Nephron progenitor cell (in vitro differentiated cells): ENCODE measurements around the gene TRERF1.

Experiments used
- DNase-seq: peaks from one replicate; pipeline ENCODE4 v3.0.0; 2021
- H3K27ac Mint-ChIP-seq: 2 replicates; pipeline ENCODE4 v1.8.0; 2021; ENCODE audit warnings: mild to moderate bottlenecking, moderate library complexity, mixed read lengths
- H3K27me3 Mint-ChIP-seq: 2 replicates; pipeline ENCODE4 v1.8.0; 2021; ENCODE audit warnings: mild to moderate bottlenecking, low read depth, mixed read lengths; ENCODE audit not compliant: poor library complexity
- H3K36me3 Mint-ChIP-seq: 2 replicates; pipeline ENCODE4 v1.8.0; 2021; ENCODE audit warnings: low read depth, mixed read lengths
- H3K4me1 Mint-ChIP-seq: 2 replicates; pipeline ENCODE4 v1.8.0; 2021; ENCODE audit warnings: mixed read lengths
- H3K4me3 Mint-ChIP-seq: 2 replicates; pipeline ENCODE4 v1.8.0; 2021; ENCODE audit warnings: mild to moderate bottlenecking, moderate library complexity, mixed read lengths
- H3K9me3 Mint-ChIP-seq: 2 replicates; pipeline ENCODE4 v1.8.0; 2021; ENCODE audit warnings: mild to moderate bottlenecking, moderate library complexity, mixed read lengths
- TF ChIP-seq, protein P1 (sequence below): fragments of 200-600 bp; sonication (generic); IDR thresholded peaks from 2 replicates; pipeline ENCODE4 v1.5.0; 2021; ENCODE audit warnings: antibody characterized with exemption

TRERF1 gene

DNA sequence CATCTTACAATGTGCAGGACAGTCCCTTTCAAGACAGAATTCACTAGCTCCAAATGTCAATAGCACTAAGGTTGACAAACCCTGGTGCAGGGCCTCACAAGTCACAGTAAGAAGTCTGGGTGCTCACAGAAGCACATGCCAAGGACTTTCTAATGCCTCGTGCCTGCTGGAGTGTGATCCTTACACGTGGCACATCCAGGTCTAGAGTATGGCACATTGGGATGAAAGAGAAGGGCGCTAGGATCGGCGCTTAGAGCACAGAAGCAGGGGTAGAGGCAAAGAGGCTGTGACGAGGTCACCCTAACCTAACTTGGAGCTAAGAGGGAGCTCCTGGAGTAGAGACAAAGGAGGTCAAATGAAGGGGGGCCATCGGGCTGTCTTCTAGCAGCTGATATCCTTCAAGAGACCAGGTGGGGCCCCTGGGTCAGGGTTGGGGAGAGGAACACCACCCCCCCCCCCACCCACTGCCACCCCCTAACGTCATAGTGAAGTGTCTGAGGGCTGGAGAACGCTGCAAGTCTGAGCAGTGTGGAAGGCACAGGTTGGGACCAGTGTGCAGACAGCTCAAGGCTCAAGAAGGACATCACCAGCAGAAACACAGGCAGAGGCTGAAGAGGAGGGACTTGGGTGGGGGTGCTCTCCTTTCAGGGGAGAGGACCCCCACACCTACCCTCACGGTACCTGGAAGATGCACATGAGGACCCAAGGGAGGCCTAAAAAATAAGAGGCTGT is 136.3 kb downstream of the TRERF1 start:
- Mint-ChIP-seq H3K36me3 (no peaks in the 10 kb centered on the region), H3K4me1 (peaks cover 14% of the 10 kb centered on the region), H3K9me3 (no peaks in the 10 kb centered on the region), H3K27ac (no peak overlapping the region), H3K4me3 (no peak overlapping the region), H3K27me3 (peaks cover 18% of the 10 kb centered on the region)
- TF ChIP-seq, protein P1, sequence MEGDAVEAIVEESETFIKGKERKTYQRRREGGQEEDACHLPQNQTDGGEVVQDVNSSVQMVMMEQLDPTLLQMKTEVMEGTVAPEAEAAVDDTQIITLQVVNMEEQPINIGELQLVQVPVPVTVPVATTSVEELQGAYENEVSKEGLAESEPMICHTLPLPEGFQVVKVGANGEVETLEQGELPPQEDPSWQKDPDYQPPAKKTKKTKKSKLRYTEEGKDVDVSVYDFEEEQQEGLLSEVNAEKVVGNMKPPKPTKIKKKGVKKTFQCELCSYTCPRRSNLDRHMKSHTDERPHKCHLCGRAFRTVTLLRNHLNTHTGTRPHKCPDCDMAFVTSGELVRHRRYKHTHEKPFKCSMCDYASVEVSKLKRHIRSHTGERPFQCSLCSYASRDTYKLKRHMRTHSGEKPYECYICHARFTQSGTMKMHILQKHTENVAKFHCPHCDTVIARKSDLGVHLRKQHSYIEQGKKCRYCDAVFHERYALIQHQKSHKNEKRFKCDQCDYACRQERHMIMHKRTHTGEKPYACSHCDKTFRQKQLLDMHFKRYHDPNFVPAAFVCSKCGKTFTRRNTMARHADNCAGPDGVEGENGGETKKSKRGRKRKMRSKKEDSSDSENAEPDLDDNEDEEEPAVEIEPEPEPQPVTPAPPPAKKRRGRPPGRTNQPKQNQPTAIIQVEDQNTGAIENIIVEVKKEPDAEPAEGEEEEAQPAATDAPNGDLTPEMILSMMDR: no peak
- no peak for DNase-seq

DNA sequence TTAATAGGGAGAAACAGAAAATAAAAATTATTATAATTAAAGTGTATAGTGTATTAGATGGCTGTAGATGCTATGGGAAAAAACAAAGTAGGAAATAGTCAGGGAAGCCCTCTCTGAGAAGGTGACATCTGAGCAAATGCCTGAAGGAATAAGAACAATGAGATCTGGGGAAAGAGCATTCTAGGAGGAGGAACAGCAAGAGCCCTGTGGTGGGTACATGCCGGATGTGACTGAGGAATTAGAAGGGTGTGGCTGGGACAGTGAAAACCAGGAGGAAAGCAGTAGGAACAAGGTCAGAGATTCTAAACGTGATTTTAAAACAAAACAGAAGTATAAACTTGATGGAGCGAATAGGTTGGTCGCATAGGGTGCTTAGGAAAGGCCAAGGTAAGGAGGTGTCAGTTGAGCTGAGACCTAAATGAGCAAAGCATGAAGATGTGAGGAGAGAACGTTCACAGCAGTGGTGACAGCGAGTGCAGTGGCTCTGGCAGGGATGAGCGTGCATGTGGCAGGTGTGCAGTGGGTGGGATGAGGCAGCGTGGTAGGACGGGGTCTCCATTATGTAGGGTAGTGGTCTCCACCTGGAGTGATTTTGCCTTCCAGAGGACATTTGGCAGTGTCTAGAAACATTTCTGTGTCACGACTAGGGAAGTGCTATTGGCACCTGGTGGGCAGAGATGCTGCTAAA is 137.0 kb downstream of the TRERF1 start:
- H3K4me1 Mint-ChIP-seq: peaks cover 14% of the 10 kb centered on the region
- no peak overlapping the region for H3K27ac Mint-ChIP-seq
- peaks cover 18% of the 10 kb centered on the region for H3K27me3 Mint-ChIP-seq
- TF ChIP-seq, protein P1: no peak
- H3K4me3 Mint-ChIP-seq: no peak overlapping the region
- no peaks in the 10 kb centered on the region for H3K9me3 Mint-ChIP-seq
- H3K36me3 Mint-ChIP-seq: no peaks in the 10 kb centered on the region
- no peak for DNase-seq

DNA sequence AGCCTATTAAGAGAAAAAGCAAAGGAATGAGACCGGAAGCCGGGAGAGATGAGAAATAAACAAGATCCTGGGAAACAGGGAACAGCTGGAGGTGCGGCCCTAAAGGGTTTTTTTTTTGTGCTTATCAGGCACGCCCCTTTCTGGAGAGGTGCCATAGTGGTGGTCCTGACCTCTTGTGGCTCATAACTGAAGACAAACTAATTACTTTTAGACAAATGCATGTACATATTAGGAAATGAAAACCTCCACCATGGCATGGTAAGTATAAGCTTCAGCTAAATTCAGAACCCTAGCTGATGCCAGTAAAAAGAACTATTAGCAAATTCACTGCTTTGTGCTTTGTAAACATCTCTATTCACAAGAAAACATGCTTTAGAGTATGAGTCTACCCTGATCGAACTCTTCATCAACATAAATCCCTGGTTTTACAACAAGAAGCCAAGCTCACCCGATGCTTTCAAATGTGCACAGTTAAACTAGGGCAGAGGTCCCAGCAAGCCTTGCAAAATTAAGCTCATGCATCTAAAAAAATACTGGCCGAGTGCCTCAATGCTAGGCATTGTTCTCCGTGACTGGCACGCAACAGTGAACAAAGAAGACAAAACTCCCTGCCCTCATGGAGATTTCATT is 137.7 kb downstream of the TRERF1 start:
- no peak overlapping the region for H3K4me3 Mint-ChIP-seq
- no peak overlapping the region for H3K27ac Mint-ChIP-seq

DNA sequence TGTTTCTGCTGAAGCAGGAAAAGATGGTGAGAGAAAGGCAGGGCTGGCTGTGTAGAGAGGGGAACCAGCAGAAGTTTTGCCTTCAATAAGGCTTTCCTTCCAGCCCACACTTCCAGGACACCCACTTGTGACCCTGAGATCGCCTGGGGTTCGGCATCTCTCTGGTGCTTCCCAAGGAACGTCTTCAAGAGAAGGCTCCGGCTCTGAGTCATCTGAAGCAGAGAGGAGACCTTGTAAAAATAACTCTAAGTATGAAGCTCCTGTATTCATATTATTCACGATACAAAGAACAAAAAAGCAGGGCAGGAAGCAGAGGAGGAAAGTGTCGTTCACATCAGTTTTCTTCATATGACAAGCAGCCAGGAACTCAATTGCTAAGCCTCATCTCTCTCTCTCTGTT is 138.7 kb downstream of the TRERF1 start:
- Mint-ChIP-seq H3K9me3 (no peaks in the 10 kb centered on the region), H3K4me1 (peaks cover 14% of the 10 kb centered on the region), H3K36me3 (no peaks in the 10 kb centered on the region), H3K27ac (no peak overlapping the region), H3K4me3 (no peak overlapping the region), H3K27me3 (peaks cover 14% of the 10 kb centered on the region)
- TF ChIP-seq, protein P1: no peak
- no peak for DNase-seq

More for the DNA sequence above, 137.7 kb downstream of the TRERF1 start:
- peaks cover 14% of the 10 kb centered on the region for H3K4me1 Mint-ChIP-seq
- no peak for DNase-seq
- H3K36me3 Mint-ChIP-seq: no peaks in the 10 kb centered on the region
- peaks cover 17% of the 10 kb centered on the region for H3K27me3 Mint-ChIP-seq
- H3K9me3 Mint-ChIP-seq: no peaks in the 10 kb centered on the region
- TF ChIP-seq, protein P1: no peak

DNA sequence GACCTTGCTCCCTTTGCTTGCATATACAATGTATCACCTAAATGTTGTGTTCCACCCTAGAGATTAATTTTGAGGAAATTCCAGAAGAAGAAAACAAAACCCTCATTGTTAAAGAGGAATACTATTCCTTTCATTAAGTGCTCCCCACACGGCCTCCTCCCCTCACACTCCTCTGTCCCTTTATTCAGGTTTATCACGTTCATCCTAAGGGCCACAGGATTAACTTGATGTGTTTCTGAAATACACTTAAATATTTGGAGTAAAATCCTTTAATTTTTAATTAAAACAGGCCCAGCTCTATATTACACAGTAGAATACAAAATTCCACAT is 144.6 kb downstream of the TRERF1 start:
- Mint-ChIP-seq H3K9me3 (no peaks in the 10 kb centered on the region), H3K4me1 (peaks cover 6% of the 10 kb centered on the region), H3K27me3 (peaks cover 6% of the 10 kb centered on the region), H3K4me3 (no peak overlapping the region), H3K36me3 (no peaks in the 10 kb centered on the region), H3K27ac (no peak overlapping the region)
- no peak for DNase-seq
- TF ChIP-seq, protein P1: no peak
